OCI-LY7 (cell line): ENCODE measurements around the gene SMURF2.

Experiments used
- EZH2phosphoT487 ChIP-seq: fragments of 200-600 bp; sonication (generic); IDR thresholded peaks from 2 replicates; pipeline ENCODE4 v1.6.1; 2018; ENCODE audit warnings: low read depth, borderline replicate concordance, mild to moderate bottlenecking, mixed run types, antibody characterized with exemption, low read length, moderate library complexity, mixed read lengths
- TF ChIP-seq, protein P1 (sequence below): fragments of 200-600 bp; sonication (generic); conservative IDR thresholded peaks from 2 replicates; pipeline ENCODE4 v1.5.1; 2014; ENCODE audit warnings: mild to moderate bottlenecking, antibody characterized with exemption, low read length, moderate library complexity, mixed read lengths

DNA sequence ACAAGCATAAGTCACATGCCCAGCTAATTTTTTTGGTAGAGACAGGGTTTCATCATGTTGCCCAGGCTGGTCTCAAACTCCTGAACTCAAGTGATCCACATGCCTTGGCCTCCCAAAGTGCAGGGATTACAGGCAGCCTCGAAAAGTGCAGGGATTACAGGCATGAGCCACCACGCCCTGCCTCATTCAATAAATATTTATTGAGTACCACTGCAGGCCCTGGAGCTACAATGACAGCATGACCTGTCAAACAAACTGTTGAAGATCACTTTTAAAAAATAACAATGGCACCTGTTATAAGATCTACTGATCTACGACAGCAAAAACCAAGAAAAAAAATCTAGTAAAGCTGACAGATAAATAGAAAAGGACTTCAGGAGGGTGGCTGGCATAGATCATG lies 79.1 kb downstream of the SMURF2 start:
- TF ChIP-seq, protein P1, sequence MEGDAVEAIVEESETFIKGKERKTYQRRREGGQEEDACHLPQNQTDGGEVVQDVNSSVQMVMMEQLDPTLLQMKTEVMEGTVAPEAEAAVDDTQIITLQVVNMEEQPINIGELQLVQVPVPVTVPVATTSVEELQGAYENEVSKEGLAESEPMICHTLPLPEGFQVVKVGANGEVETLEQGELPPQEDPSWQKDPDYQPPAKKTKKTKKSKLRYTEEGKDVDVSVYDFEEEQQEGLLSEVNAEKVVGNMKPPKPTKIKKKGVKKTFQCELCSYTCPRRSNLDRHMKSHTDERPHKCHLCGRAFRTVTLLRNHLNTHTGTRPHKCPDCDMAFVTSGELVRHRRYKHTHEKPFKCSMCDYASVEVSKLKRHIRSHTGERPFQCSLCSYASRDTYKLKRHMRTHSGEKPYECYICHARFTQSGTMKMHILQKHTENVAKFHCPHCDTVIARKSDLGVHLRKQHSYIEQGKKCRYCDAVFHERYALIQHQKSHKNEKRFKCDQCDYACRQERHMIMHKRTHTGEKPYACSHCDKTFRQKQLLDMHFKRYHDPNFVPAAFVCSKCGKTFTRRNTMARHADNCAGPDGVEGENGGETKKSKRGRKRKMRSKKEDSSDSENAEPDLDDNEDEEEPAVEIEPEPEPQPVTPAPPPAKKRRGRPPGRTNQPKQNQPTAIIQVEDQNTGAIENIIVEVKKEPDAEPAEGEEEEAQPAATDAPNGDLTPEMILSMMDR = no peak
- no peak for TF ChIP-seq EZH2phosphoT487
